ENCODE results near the gene DDOST.
"Not testable (repeated sequence)": the region's sequence is repeated elsewhere in the genome, so short reads cannot be mapped to it uniquely, and the experiment has no call there.

The DDOST gene

GRCh38 chr1:20680269-20680668 is 19.1 kb upstream of the DDOST start:
- H3K4me3 ChIP-seq (ENCODE audit: insufficient read depth, low read depth, low read length, poor library complexity, severe bottlenecking), result no peak overlapping the region
- DNase-seq, result no peak
- no peaks in the 10 kb centered on the region for H3K4me1 ChIP-seq (ENCODE audit: control insufficient read depth, insufficient read depth, low read length, poor library complexity, severe bottlenecking)
- H3K36me3 ChIP-seq (ENCODE audit: control insufficient read depth, insufficient read depth, low read length), result no peaks in the 10 kb centered on the region
- H3K27me3 ChIP-seq (replicated peaks; ENCODE audit: control insufficient read depth, insufficient read depth, low read length, poor library complexity, severe bottlenecking), result peaks cover 4% of the 10 kb centered on the region
- H3K27ac ChIP-seq (ENCODE audit: insufficient read depth, low read length, poor library complexity, severe bottlenecking), result no peak overlapping the region
- H3K9me3 ChIP-seq (ENCODE audit: control insufficient read depth, low read length), result no peaks in the 10 kb centered on the region

GRCh38 chr1:20678599-20678998 is 17.4 kb upstream of the DDOST start:
- peaks cover 4% of the 10 kb centered on the region for H3K27me3 ChIP-seq (replicated peaks; ENCODE audit: control insufficient read depth, insufficient read depth, low read length, poor library complexity, severe bottlenecking)
- no peak overlapping the region for H3K27ac ChIP-seq (ENCODE audit: insufficient read depth, low read length, poor library complexity, severe bottlenecking)
- no peaks in the 10 kb centered on the region for H3K36me3 ChIP-seq (ENCODE audit: control insufficient read depth, insufficient read depth, low read length)
- H3K9me3 ChIP-seq (ENCODE audit: control insufficient read depth, low read length), result no peaks in the 10 kb centered on the region
- H3K4me3 ChIP-seq (ENCODE audit: insufficient read depth, low read depth, low read length, poor library complexity, severe bottlenecking), result no peak overlapping the region
- H3K4me1 ChIP-seq (ENCODE audit: control insufficient read depth, insufficient read depth, low read length, poor library complexity, severe bottlenecking), result no peaks in the 10 kb centered on the region
- no peak for DNase-seq

GRCh38 chr1:20673626-20674025 is 12.5 kb upstream of the DDOST start:
- H3K4me3 ChIP-seq (ENCODE audit: insufficient read depth, low read depth, low read length, poor library complexity, severe bottlenecking); H3K36me3 ChIP-seq (ENCODE audit: control insufficient read depth, insufficient read depth, low read length); H3K27ac ChIP-seq (ENCODE audit: insufficient read depth, low read length, poor library complexity, severe bottlenecking); H3K4me1 ChIP-seq (ENCODE audit: control insufficient read depth, insufficient read depth, low read length, poor library complexity, severe bottlenecking); H3K27me3 ChIP-seq (replicated peaks; ENCODE audit: control insufficient read depth, insufficient read depth, low read length, poor library complexity, severe bottlenecking); H3K9me3 ChIP-seq (ENCODE audit: control insufficient read depth, low read length); DNase-seq: not testable (repeated sequence)

GRCh38 chr1:20672265-20672632 is 11.1 kb upstream of the DDOST start:
- Histone ChIP-seq H3K9me3 (ENCODE audit: control insufficient read depth, low read length) (no peaks in the 10 kb centered on the region), H3K4me3 (ENCODE audit: insufficient read depth, low read depth, low read length, poor library complexity, severe bottlenecking) (no peak overlapping the region), H3K27me3 (replicated peaks; ENCODE audit: control insufficient read depth, insufficient read depth, low read length, poor library complexity, severe bottlenecking) (peaks cover 4% of the 10 kb centered on the region), H3K36me3 (ENCODE audit: control insufficient read depth, insufficient read depth, low read length) (no peaks in the 10 kb centered on the region), H3K27ac (ENCODE audit: insufficient read depth, low read length, poor library complexity, severe bottlenecking) (no peak overlapping the region), H3K4me1 (ENCODE audit: control insufficient read depth, insufficient read depth, low read length, poor library complexity, severe bottlenecking) (no peaks in the 10 kb centered on the region)
- no peak for DNase-seq

GRCh38 chr1:20670936-20671335 is 9.8 kb upstream of the DDOST start:
- H3K27ac ChIP-seq (ENCODE audit: insufficient read depth, low read length, poor library complexity, severe bottlenecking), result no peak overlapping the region
- H3K4me3 ChIP-seq (ENCODE audit: insufficient read depth, low read depth, low read length, poor library complexity, severe bottlenecking), result no peak overlapping the region
- no peaks in the 10 kb centered on the region for H3K4me1 ChIP-seq (ENCODE audit: control insufficient read depth, insufficient read depth, low read length, poor library complexity, severe bottlenecking)
- DNase-seq, result no peak
- no peaks in the 10 kb centered on the region for H3K9me3 ChIP-seq (ENCODE audit: control insufficient read depth, low read length)
- H3K36me3 ChIP-seq (ENCODE audit: control insufficient read depth, insufficient read depth, low read length), result no peaks in the 10 kb centered on the region
- H3K27me3 ChIP-seq (replicated peaks; ENCODE audit: control insufficient read depth, insufficient read depth, low read length, poor library complexity, severe bottlenecking), result peaks cover 4% of the 10 kb centered on the region

GRCh38 chr1:20668581-20668980 is 7.4 kb upstream of the DDOST start:
- no peaks in the 10 kb centered on the region for H3K36me3 ChIP-seq (ENCODE audit: control insufficient read depth, insufficient read depth, low read length)
- no peaks in the 10 kb centered on the region for H3K27me3 ChIP-seq (replicated peaks; ENCODE audit: control insufficient read depth, insufficient read depth, low read length, poor library complexity, severe bottlenecking)
- H3K9me3 ChIP-seq (ENCODE audit: control insufficient read depth, low read length), result no peaks in the 10 kb centered on the region
- no peak overlapping the region for H3K27ac ChIP-seq (ENCODE audit: insufficient read depth, low read length, poor library complexity, severe bottlenecking)
- DNase-seq, result no peak
- H3K4me1 ChIP-seq (ENCODE audit: control insufficient read depth, insufficient read depth, low read length, poor library complexity, severe bottlenecking), result no peaks in the 10 kb centered on the region
- no peak overlapping the region for H3K4me3 ChIP-seq (ENCODE audit: insufficient read depth, low read depth, low read length, poor library complexity, severe bottlenecking)

GRCh38 chr1:20666804-20667203 is 5.6 kb upstream of the DDOST start:
- H3K9me3 ChIP-seq (ENCODE audit: control insufficient read depth, low read length), result no peaks in the 10 kb centered on the region
- H3K4me1 ChIP-seq (ENCODE audit: control insufficient read depth, insufficient read depth, low read length, poor library complexity, severe bottlenecking), result peaks cover 4% of the 10 kb centered on the region
- no peak overlapping the region for H3K27ac ChIP-seq (ENCODE audit: insufficient read depth, low read length, poor library complexity, severe bottlenecking)
- no peak overlapping the region for H3K4me3 ChIP-seq (ENCODE audit: insufficient read depth, low read depth, low read length, poor library complexity, severe bottlenecking)
- DNase-seq, result no peak
- no peaks in the 10 kb centered on the region for H3K36me3 ChIP-seq (ENCODE audit: control insufficient read depth, insufficient read depth, low read length)
- H3K27me3 ChIP-seq (replicated peaks; ENCODE audit: control insufficient read depth, insufficient read depth, low read length, poor library complexity, severe bottlenecking), result no peaks in the 10 kb centered on the region

- H3K4me3 ChIP-seq (ENCODE audit: insufficient read depth, low read depth, low read length, poor library complexity, severe bottlenecking), result no peak overlapping the region
- no peaks in the 10 kb centered on the region for H3K9me3 ChIP-seq (ENCODE audit: control insufficient read depth, low read length)
- no peak overlapping the region for H3K27ac ChIP-seq (ENCODE audit: insufficient read depth, low read length, poor library complexity, severe bottlenecking)
- no peak for DNase-seq
- peaks cover 7% of the 10 kb centered on the region for H3K4me1 ChIP-seq (ENCODE audit: control insufficient read depth, insufficient read depth, low read length, poor library complexity, severe bottlenecking)
- H3K36me3 ChIP-seq (ENCODE audit: control insufficient read depth, insufficient read depth, low read length), result no peaks in the 10 kb centered on the region
- H3K27me3 ChIP-seq (replicated peaks; ENCODE audit: control insufficient read depth, insufficient read depth, low read length, poor library complexity, severe bottlenecking), result no peaks in the 10 kb centered on the region
Measured at GRCh38 chr1:20666146-20666545, 5.0 kb upstream of the DDOST start.

- H3K4me3 ChIP-seq (ENCODE audit: insufficient read depth, low read depth, low read length, poor library complexity, severe bottlenecking), result no peak overlapping the region
- H3K27ac ChIP-seq (ENCODE audit: insufficient read depth, low read length, poor library complexity, severe bottlenecking), result no peak overlapping the region
- H3K9me3 ChIP-seq (ENCODE audit: control insufficient read depth, low read length), result no peaks in the 10 kb centered on the region
- DNase-seq, result no peak
- H3K4me1 ChIP-seq (ENCODE audit: control insufficient read depth, insufficient read depth, low read length, poor library complexity, severe bottlenecking), result peaks cover 7% of the 10 kb centered on the region
- H3K36me3 ChIP-seq (ENCODE audit: control insufficient read depth, insufficient read depth, low read length), result no peaks in the 10 kb centered on the region
- H3K27me3 ChIP-seq (replicated peaks; ENCODE audit: control insufficient read depth, insufficient read depth, low read length, poor library complexity, severe bottlenecking), result no peaks in the 10 kb centered on the region
Measured at GRCh38 chr1:20665726-20666125, 4.6 kb upstream of the DDOST start.

- Histone ChIP-seq H3K4me3 (ENCODE audit: insufficient read depth, low read depth, low read length, poor library complexity, severe bottlenecking) (no peak overlapping the region), H3K9me3 (ENCODE audit: control insufficient read depth, low read length) (no peaks in the 10 kb centered on the region), H3K27ac (ENCODE audit: insufficient read depth, low read length, poor library complexity, severe bottlenecking) (no peak overlapping the region), H3K36me3 (ENCODE audit: control insufficient read depth, insufficient read depth, low read length) (no peaks in the 10 kb centered on the region), H3K4me1 (ENCODE audit: control insufficient read depth, insufficient read depth, low read length, poor library complexity, severe bottlenecking) (peaks cover 16% of the 10 kb centered on the region), H3K27me3 (replicated peaks; ENCODE audit: control insufficient read depth, insufficient read depth, low read length, poor library complexity, severe bottlenecking) (no peaks in the 10 kb centered on the region)
- no peak for DNase-seq
Measured at GRCh38 chr1:20663969-20664715, 3.0 kb upstream of the DDOST start.

Measured in effector memory CD4-positive, alpha-beta T cell (primary cell).